Epithelial cell of proximal tubule (primary cell): ENCODE results near the gene TRANK1. TPM values are rescaled to one million over a fixed set of nuclear protein-coding genes. Genes with fewer than 3 reads are reported as not detected.

Experiments used
- DNase-seq: peaks from one replicate; pipeline ENCODE4 v3.0.0-alpha.2; 2011; ENCODE audit warnings: low read depth
- H3K4me3 ChIP-seq: 2 replicates; pipeline ENCODE4 v1.5.1; 2011; ENCODE audit warnings: low read depth, mild to moderate bottlenecking, low read length
- CTCF ChIP-seq: conservative IDR thresholded peaks from 2 replicates; pipeline ENCODE4 v1.5.1; 2012; ENCODE audit warnings: low read depth, mild to moderate bottlenecking, low read length
- total RNA-seq: library from RNA; depleted of rRNA; stranded (reverse); fragments of >200 nt; gene quantifications from 2 replicates; pipeline ENCODE4 v1.2.3, GENCODE V29; 2015

Gene TRANK1
- total RNA-seq, 1 donor from 2014 or later, result 3.7 TPM

- no peak for DNase-seq
- peak; percentile 21 for TF ChIP-seq CTCF
- H3K4me3 ChIP-seq, result no peak overlapping the region
Measured at GRCh38 chr3:36871379-36872126, 73.3 kb downstream of the TRANK1 start.

DNA sequence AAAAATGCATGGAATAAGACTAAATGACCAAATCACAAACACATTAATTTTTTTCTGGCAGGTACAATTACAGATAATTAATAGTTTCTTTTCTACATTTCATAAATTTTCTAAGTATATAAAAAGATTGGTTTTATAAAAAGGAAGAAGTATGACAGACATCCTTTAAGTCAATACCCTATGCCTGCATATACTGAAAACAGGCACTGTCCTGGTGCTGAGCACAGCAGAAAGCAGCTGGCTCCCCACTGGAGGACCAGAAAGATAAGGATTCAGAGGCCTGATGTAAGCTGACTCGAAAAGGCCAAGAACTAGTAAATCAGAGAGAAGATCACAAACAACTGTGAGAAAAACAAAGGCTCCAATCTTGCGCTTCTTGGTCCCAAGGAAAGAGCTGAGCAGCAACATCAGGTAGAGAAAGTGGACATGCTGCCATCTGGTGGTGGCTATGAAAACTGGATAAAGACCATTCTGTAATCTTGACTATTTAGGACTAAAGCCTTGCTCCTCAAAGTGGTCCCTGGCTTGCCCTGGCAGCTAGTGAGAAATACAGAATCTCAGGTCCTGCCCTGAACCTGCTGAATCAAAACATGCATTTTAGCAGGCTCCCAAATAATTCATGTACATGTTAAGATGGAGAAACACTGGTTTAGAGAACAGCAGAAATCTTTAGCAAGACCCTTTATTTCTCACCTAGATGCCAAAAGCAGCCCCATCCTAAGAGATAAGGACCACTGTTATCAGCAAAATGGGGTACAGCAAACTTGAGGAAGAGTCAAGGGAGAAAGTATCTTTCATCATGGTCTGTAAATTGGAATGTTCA is 76.0 kb downstream of the TRANK1 start:
- TF ChIP-seq CTCF, result peak; percentile 87
- H3K4me3 ChIP-seq, result no peak overlapping the region
- DNase-seq, result no peak

DNA sequence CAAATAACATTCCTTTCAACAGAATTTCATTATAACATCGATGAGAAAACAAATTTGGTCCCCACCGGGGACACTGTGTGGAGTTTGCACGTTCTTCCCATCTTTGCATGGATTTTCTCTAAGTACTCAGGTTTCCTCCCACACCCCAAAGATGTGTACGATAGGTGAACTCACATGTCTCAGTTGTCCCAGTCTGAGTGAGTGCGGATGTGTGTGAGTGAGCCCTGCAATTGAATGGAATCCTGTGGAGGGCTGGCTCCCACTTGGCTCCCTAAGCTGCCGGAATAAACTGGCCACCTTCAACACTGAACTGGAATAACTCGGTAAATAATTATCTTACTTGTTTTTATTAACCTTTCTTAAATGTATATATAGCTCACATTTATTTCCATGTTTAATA is 77.0 kb downstream of the TRANK1 start:
- no peak for DNase-seq
- H3K4me3 ChIP-seq, result no peak overlapping the region
- no peak for TF ChIP-seq CTCF

- TF ChIP-seq CTCF, result no peak
- no peak overlapping the region for H3K4me3 ChIP-seq
- DNase-seq, result no peak
Measured at GRCh38 chr3:36866368-36866767, 78.5 kb downstream of the TRANK1 start.

DNA sequence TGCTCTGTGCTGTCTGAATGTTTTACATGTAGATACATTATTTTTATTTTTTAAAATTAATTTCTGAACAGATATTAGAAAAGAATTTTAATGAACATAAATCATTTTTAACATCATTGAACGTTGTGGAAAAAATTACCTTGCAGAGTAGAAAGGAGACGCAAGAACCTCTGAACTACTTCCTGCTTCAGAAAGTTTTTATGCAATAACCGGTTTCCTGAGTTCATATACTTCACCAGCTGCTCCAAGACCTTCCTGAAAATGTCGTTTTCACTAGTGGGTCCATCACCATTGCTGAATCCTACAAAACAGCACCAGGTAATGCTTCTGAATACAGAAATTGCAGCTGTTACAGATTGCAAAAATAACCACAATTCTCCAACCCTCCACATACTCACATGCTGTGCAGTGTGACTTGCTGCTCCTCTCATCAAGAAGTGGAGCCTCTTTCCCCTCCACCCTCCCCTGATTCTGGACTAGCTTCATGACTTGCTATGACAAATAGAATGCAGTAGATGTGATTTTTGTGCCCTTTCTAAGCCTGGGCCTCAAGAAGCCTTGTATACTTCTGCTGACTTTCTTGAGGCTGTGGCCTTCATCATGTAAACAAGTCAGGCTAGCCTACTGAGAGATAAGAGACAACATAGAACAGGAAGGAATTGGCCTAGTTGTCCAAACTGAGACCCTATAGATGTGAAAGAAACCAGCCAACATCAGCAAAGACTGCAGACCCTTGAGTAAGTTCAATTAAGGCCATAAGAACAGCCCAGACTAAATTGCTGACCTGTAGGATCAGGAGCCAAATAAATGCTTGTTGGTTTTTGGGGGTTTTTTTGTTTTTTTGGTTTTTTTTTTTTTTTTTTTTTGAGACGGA is 80.4 kb downstream of the TRANK1 start:
- TF ChIP-seq CTCF, result no peak
- DNase-seq, result no peak
- no peak overlapping the region for H3K4me3 ChIP-seq

DNA sequence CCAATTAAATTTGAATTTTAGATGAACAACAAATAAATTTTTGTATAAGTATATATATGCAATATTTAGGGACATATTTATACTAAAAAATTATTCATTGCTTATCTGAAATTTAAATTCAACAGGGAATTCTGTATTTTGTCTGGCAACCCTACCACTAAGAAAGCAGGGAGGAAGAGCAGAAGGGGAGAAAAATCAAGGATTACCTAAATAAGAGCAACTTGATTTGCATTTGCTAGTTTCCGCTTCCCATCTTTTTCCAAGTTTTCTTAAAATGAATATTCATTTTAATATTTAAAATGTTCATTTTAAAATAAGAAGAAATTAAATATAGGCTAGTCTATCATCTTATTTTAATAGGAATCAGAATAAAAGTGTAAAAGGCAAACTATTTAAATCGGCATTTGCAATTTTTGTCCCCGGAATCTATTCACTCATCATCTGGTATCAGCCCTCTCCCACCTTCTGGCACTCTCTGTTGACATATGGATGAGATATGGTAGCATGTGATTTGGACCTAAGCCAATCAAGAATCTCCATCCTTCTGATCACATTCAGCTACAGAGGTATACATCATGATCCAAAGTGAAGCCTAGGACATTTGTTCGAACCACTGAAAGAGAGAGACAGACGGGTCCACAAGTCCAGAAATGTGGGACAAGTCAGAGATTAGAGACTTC is 82.6 kb downstream of the TRANK1 start:
- no peak for DNase-seq
- TF ChIP-seq CTCF, result no peak
- no peak overlapping the region for H3K4me3 ChIP-seq
